Hepatocyte (in vitro differentiated cells): Measurements from ENCODE around the gene EMSY. TPM values are rescaled to one million over a fixed set of nuclear protein-coding genes. Genes with fewer than 3 reads are reported as not detected.

ENCODE experiments used
- DNase-seq: peaks from one replicate; pipeline ENCODE4 v3.0.0-alpha.2; 2016; ENCODE audit warnings: low spot score
- H2AFZ ChIP-seq: fragments of 200-600 bp; sonication (generic); 2 replicates; pipeline ENCODE4 v1.6.0; 2016; ENCODE audit warnings: antibody characterized with exemption, mild to moderate bottlenecking
- H3K27ac ChIP-seq: fragments of 200-600 bp; sonication (generic); 2 replicates; pipeline ENCODE4 v1.5.1; 2016; ENCODE audit warnings: mild to moderate bottlenecking
- H3K27me3 ChIP-seq: fragments of 200-600 bp; sonication (generic); 2 replicates; pipeline ENCODE4 v1.6.1; 2016
- H3K36me3 ChIP-seq: fragments of 200-600 bp; sonication (generic); replicated peaks from 2 replicates; pipeline ENCODE4 v1.5.1; 2016; ENCODE audit warnings: low read depth; ENCODE audit not compliant: insufficient read depth
- H3K4me1 ChIP-seq: fragments of 200-600 bp; sonication (generic); 2 replicates; pipeline ENCODE4 v1.5.1; 2016; ENCODE audit warnings: mild to moderate bottlenecking, moderate library complexity; ENCODE audit not compliant: insufficient read depth
- H3K4me2 ChIP-seq: fragments of 200-600 bp; sonication (generic); 2 replicates; pipeline ENCODE4 v1.6.0; 2016
- H3K4me3 ChIP-seq: fragments of 200-600 bp; sonication (generic); 2 replicates; pipeline ENCODE4 v1.5.1; 2016; ENCODE audit warnings: mild to moderate bottlenecking
- H3K79me2 ChIP-seq: fragments of 200-600 bp; sonication (generic); 2 replicates; pipeline ENCODE4 v1.6.0; 2017; ENCODE audit warnings: mild to moderate bottlenecking
- H3K9me2 ChIP-seq: fragments of 200-600 bp; sonication (generic); replicated peaks from 2 replicates; pipeline ENCODE4 v1.6.0; 2017; ENCODE audit warnings: mild to moderate bottlenecking; ENCODE audit not compliant: insufficient read depth
- H3K9me3 ChIP-seq: fragments of 200-600 bp; sonication (generic); 2 replicates; pipeline ENCODE4 v1.5.1; 2016; ENCODE audit warnings: low read depth, mild to moderate bottlenecking
- H4K20me1 ChIP-seq: fragments of 200-600 bp; sonication (generic); 2 replicates; pipeline ENCODE4 v1.6.0; 2016; ENCODE audit warnings: mild to moderate bottlenecking; ENCODE audit not compliant: insufficient read depth, poor library complexity, severe bottlenecking
- CTCF ChIP-seq: fragments of 200-600 bp; sonication (generic); IDR thresholded peaks from 2 replicates; pipeline ENCODE4 v1.5.1; 2016; ENCODE audit warnings: antibody characterized with exemption, mild to moderate bottlenecking; ENCODE audit not compliant: poor library complexity
- EZH2 ChIP-seq: fragments of 200-600 bp; sonication (generic); IDR thresholded peaks from 2 replicates; pipeline ENCODE4 v1.6.1; 2016; ENCODE audit warnings: antibody characterized with exemption, mild to moderate bottlenecking, borderline replicate concordance
- EZH2phosphoT487 ChIP-seq: fragments of 200-600 bp; sonication (generic); IDR thresholded peaks from one replicate; pipeline ENCODE4 v1.6.1; 2018; ENCODE audit warnings: antibody characterized with exemption, mild to moderate bottlenecking, low read depth, moderate library complexity; ENCODE audit not compliant: unreplicated experiment, severe bottlenecking
- WGBS: methylation state at CpG from one replicate; pipeline ENCODE4 v1.1.6; 2016; ENCODE audit warnings: low lambda C conversion rate; ENCODE audit errors: missing lambda C conversion rate; 5-methylcytosine and 5-hydroxymethylcytosine counted together
- polyA plus RNA-seq: library from polyadenylated mRNA; unstranded; fragments of >200 nt; fragmentation: Nextera tagmentation; extraction: Ambion mirVana; gene quantifications from 2 replicates; pipeline ENCODE4 v1.2.1, GENCODE V29; 2016
- total RNA-seq: library from RNA; depleted of rRNA; stranded (reverse); fragments of >200 nt; gene quantifications from 2 replicates; pipeline ENCODE4 v1.2.3, GENCODE V29; 2014

Gene EMSY
- total RNA-seq (19.4 and 39.9 TPM in 2 replicates), polyA plus RNA-seq (8.2 and 13.6 TPM in 2 replicates)

- Histone ChIP-seq H3K4me1 (peaks cover 13% of the 10 kb centered on the region), H3K36me3 (no peaks in the 10 kb centered on the region), H3K4me2 (peak within 1 kb of the TSS; percentile 82), H3K79me2 (peaks cover 58% of the 10 kb centered on the region), H3K27ac (peak within 1 kb of the TSS; percentile 91), H3K27me3 (no peaks in the 10 kb centered on the region), H3K9me2 (no peaks in the 10 kb centered on the region), H2AFZ (peak within 1 kb of the TSS; percentile 54), H4K20me1 (peaks cover 8% of the 10 kb centered on the region), H3K4me3 (peak within 1 kb of the TSS; percentile 45), H3K9me3 (no peaks in the 10 kb centered on the region)
- no peak for TF ChIP-seq EZH2
- no peak for TF ChIP-seq CTCF
- TF ChIP-seq EZH2phosphoT487: no peak
- DNase-seq: peak; percentile 98
- under 1% methylated on average over 53 of the region's 53 CpGs for WGBS
These were observed at the start of gene EMSY for GRCh38 chr11:76444384-76445120. Gene EMSY (plus strand): TSS chr11:76445018. CDS start chr11:76446939, 1,921 bp downstream.

- Histone ChIP-seq H3K9me2 (no peaks in the 10 kb centered on the region), H4K20me1 (no peaks in the 10 kb centered on the region), H3K79me2 (no peaks in the 10 kb centered on the region), H3K36me3 (no peaks in the 10 kb centered on the region), H2AFZ (no peak overlapping the region), H3K4me3 (no peak overlapping the region), H3K27ac (no peak overlapping the region), H3K27me3 (no peaks in the 10 kb centered on the region), H3K4me1 (no peaks in the 10 kb centered on the region), H3K4me2 (no peak overlapping the region), H3K9me3 (no peaks in the 10 kb centered on the region)
- WGBS: 97% methylated on average over 1 of the region's 1 CpG
- TF ChIP-seq EZH2 (no peak), CTCF (no peak), EZH2phosphoT487 (no peak)
- DNase-seq: no peak
These were observed 49.5 kb upstream of the EMSY start for GRCh38 chr11:76395296-76395695.

GRCh38 chr11:76397383-76397782, 47.4 kb upstream of the EMSY start:
- Histone ChIP-seq H3K4me2 (no peak overlapping the region), H3K4me1 (no peaks in the 10 kb centered on the region), H3K9me2 (no peaks in the 10 kb centered on the region), H3K4me3 (no peak overlapping the region), H2AFZ (no peak overlapping the region), H3K79me2 (no peaks in the 10 kb centered on the region), H3K9me3 (no peaks in the 10 kb centered on the region), H4K20me1 (no peaks in the 10 kb centered on the region), H3K36me3 (no peaks in the 10 kb centered on the region), H3K27ac (no peak overlapping the region), H3K27me3 (no peaks in the 10 kb centered on the region)
- WGBS: 92% methylated on average over 3 of the region's 3 CpGs
- DNase-seq: no peak
- TF ChIP-seq EZH2: no peak
- no peak for TF ChIP-seq EZH2phosphoT487
- TF ChIP-seq CTCF: no peak
